HG02763 (cell line): Measurements from ENCODE around the gene PSAPL1.

ENCODE experiments used
- ATAC-seq: cut with Tn5 transposase; IDR thresholded peaks from one replicate; pipeline ENCODE4 v1.9.1; 2021; ENCODE audit warnings: mild to moderate bottlenecking, moderate library complexity; ENCODE audit not compliant: unreplicated experiment

PSAPL1 gene

GRCh38 chr4:7431696-7432530, 2.8 kb downstream of the PSAPL1 start:
- no peak for ATAC-seq

GRCh38 chr4:7430965-7431695, 3.6 kb downstream of the PSAPL1 start:
- ATAC-seq = no peak

- no peak for ATAC-seq
Observed at GRCh38 chr4:7430368-7430964, 4.3 kb downstream of the PSAPL1 start.

GRCh38 chr4:7429601-7430078, 5.1 kb downstream of the PSAPL1 start:
- no peak for ATAC-seq

GRCh38 chr4:7429069-7429416, 5.7 kb downstream of the PSAPL1 start:
- no peak for ATAC-seq

GRCh38 chr4:7428261-7429068, 6.3 kb downstream of the PSAPL1 start:
- no peak for ATAC-seq

- ATAC-seq = no peak
Observed at GRCh38 chr4:7427831-7428260, 6.9 kb downstream of the PSAPL1 start.

- ATAC-seq = no peak
Observed at GRCh38 chr4:7427361-7427760, 7.4 kb downstream of the PSAPL1 start.

- ATAC-seq = no peak
Observed at GRCh38 chr4:7426525-7427171, 8.1 kb downstream of the PSAPL1 start.

GRCh38 chr4:7425591-7426468, 8.9 kb downstream of the PSAPL1 start:
- ATAC-seq = no peak

- no peak for ATAC-seq
Observed at GRCh38 chr4:7425124-7425523, 9.6 kb downstream of the PSAPL1 start.

GRCh38 chr4:7424553-7425111, 10.1 kb downstream of the PSAPL1 start:
- ATAC-seq = no peak

- ATAC-seq = no peak
Observed at GRCh38 chr4:7423801-7424552, 10.8 kb downstream of the PSAPL1 start.

- ATAC-seq = no peak
Observed at GRCh38 chr4:7423391-7423790, 11.3 kb downstream of the PSAPL1 start.

- no peak for ATAC-seq
Observed at GRCh38 chr4:7422898-7423180, 11.9 kb downstream of the PSAPL1 start.

- no peak for ATAC-seq
Observed at GRCh38 chr4:7422151-7422897, 12.4 kb downstream of the PSAPL1 start.

GRCh38 chr4:7421356-7422150, 13.2 kb downstream of the PSAPL1 start:
- ATAC-seq = no peak
